ENCODE results near the gene CA10.

GRCh38 chr17:51947160-51947735 is 211.3 kb downstream of the CA10 start:
- TF ChIP-seq, protein P1, sequence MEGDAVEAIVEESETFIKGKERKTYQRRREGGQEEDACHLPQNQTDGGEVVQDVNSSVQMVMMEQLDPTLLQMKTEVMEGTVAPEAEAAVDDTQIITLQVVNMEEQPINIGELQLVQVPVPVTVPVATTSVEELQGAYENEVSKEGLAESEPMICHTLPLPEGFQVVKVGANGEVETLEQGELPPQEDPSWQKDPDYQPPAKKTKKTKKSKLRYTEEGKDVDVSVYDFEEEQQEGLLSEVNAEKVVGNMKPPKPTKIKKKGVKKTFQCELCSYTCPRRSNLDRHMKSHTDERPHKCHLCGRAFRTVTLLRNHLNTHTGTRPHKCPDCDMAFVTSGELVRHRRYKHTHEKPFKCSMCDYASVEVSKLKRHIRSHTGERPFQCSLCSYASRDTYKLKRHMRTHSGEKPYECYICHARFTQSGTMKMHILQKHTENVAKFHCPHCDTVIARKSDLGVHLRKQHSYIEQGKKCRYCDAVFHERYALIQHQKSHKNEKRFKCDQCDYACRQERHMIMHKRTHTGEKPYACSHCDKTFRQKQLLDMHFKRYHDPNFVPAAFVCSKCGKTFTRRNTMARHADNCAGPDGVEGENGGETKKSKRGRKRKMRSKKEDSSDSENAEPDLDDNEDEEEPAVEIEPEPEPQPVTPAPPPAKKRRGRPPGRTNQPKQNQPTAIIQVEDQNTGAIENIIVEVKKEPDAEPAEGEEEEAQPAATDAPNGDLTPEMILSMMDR (conservative IDR thresholded peaks at IDR 0.05; ENCODE audit: low read depth in 2 of 2): no peak
- TF ChIP-seq ETS1 (IDR thresholded peaks at IDR 0.05): no peak
- TF ChIP-seq, protein P2, sequence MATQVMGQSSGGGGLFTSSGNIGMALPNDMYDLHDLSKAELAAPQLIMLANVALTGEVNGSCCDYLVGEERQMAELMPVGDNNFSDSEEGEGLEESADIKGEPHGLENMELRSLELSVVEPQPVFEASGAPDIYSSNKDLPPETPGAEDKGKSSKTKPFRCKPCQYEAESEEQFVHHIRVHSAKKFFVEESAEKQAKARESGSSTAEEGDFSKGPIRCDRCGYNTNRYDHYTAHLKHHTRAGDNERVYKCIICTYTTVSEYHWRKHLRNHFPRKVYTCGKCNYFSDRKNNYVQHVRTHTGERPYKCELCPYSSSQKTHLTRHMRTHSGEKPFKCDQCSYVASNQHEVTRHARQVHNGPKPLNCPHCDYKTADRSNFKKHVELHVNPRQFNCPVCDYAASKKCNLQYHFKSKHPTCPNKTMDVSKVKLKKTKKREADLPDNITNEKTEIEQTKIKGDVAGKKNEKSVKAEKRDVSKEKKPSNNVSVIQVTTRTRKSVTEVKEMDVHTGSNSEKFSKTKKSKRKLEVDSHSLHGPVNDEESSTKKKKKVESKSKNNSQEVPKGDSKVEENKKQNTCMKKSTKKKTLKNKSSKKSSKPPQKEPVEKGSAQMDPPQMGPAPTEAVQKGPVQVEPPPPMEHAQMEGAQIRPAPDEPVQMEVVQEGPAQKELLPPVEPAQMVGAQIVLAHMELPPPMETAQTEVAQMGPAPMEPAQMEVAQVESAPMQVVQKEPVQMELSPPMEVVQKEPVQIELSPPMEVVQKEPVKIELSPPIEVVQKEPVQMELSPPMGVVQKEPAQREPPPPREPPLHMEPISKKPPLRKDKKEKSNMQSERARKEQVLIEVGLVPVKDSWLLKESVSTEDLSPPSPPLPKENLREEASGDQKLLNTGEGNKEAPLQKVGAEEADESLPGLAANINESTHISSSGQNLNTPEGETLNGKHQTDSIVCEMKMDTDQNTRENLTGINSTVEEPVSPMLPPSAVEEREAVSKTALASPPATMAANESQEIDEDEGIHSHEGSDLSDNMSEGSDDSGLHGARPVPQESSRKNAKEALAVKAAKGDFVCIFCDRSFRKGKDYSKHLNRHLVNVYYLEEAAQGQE (IDR thresholded peaks at IDR 0.05; ENCODE audit: unreplicated experiment): no peak
- no peak for TF ChIP-seq EZH2phosphoT487 (IDR thresholded peaks at IDR 0.05; ENCODE audit: unreplicated experiment)
- TF ChIP-seq EZH2 (IDR thresholded peaks at IDR 0.05; ENCODE audit: low read depth, unreplicated experiment): no peak
- no peak for TF ChIP-seq POLR2AphosphoS5 (IDR thresholded peaks at IDR 0.05; ENCODE audit: low read depth)

Data from GM23338 (cell line).